NB4 (cell line): ENCODE data around the gene TAP1.

ENCODE experiments used
- CTCF ChIP-seq: IDR thresholded peaks from one replicate; pipeline ENCODE4 v1.5.1; 2012; ENCODE audit warnings: low read depth, low read length
- POLR2A ChIP-seq: IDR thresholded peaks from 2 replicates; pipeline ENCODE4 v1.6.1; 2011; ENCODE audit warnings: mild to moderate bottlenecking; ENCODE audit not compliant: insufficient read length; ENCODE audit errors: extremely low read depth

- TF ChIP-seq CTCF (no peak), POLR2A (no peak)
Observed at GRCh38 chr6:32855467-32856174, 2.1 kb upstream of the TAP1 start.
